Upper lobe of left lung (tissue), 4 donors: ENCODE measurements around the gene MYBBP1A.

Experiments used
- CTCF ChIP-seq, 6 experiments: fragments of 450-650 bp in 4 of 6; fragments of 200-600 bp in 2 of 6; sonication (generic) in 2 of 6; IDR thresholded peaks; one replicate each; pipeline ENCODE4 v1.5.1; 2016 to 2019; ENCODE audit warnings: antibody characterized with exemption in 6 of 6
- POLR2AphosphoS5 ChIP-seq, 2 donors: sonication (generic); formaldehyde crosslinking; IDR thresholded peaks; one replicate each; pipeline ENCODE4 v1.5.1; 2017; ENCODE audit warnings: antibody characterized with exemption in 2 of 2

GRCh38 chr17:4500191-4500571 is 55.0 kb downstream of the MYBBP1A start:
- TF ChIP-seq CTCF (IDR thresholded peaks at IDR 0.05) (peak in 1 of 6 experiments; percentile 22), POLR2AphosphoS5 (IDR thresholded peaks at IDR 0.05) (no peak)
